Sigmoid colon (tissue), 4 donors: ENCODE measurements around the gene TLR9.

Experiments
- CTCF ChIP-seq, 4 experiments: fragments of 450-650 bp in 3 of 4; fragments of 200-600 bp in 1 of 4; IDR thresholded peaks; one replicate each; pipeline ENCODE4 v1.5.1; 2016 to 2019; ENCODE audit warnings: antibody characterized with exemption in 4 of 4, mild to moderate bottlenecking in 3 of 4, moderate library complexity in 2 of 4
- EP300 ChIP-seq, 4 donors: sonication (generic); formaldehyde crosslinking; IDR thresholded peaks; one replicate each; pipeline ENCODE4 v1.6.1; 2017; ENCODE audit warnings: antibody characterized with exemption in 4 of 4
- POLR2A ChIP-seq, 2 donors: fragments of 450-650 bp; IDR thresholded peaks; one replicate each; pipeline ENCODE4 v1.6.1; 2016; ENCODE audit warnings: antibody characterized with exemption in 2 of 2, mild to moderate bottlenecking in 2 of 2, moderate library complexity in 2 of 2
- POLR2AphosphoS5 ChIP-seq, 4 donors: sonication (generic); formaldehyde crosslinking; IDR thresholded peaks; one replicate each; pipeline ENCODE4 v1.6.1; 2017; ENCODE audit warnings: antibody characterized with exemption in 4 of 4

DNA sequence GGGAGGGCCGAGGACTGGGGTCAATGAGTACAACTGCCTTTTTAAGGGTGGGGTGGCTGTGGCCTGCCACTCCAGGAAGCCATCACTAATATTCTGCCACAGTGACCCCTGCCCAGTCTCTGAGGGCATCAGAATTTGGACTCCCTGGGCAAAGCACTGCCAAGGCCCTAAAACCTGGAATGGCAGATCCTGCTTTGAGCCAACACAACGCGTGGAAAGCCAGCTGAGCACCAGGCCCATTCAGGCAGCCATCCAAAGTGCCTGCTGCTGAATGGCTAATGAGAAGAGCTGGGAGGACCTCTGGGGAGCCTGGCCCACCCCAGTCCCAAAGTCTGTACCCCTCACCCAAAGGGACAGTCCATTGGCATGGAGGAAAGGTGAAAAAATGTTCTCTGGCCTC, 8.5 kb upstream of the TLR9 start:
- no peak for TF ChIP-seq CTCF (IDR thresholded peaks at IDR 0.05)
- no peak for TF ChIP-seq POLR2A (IDR thresholded peaks at IDR 0.05)
- TF ChIP-seq POLR2AphosphoS5 (IDR thresholded peaks at IDR 0.05) = no peak
- no peak for TF ChIP-seq EP300 (IDR thresholded peaks at IDR 0.05)
